H9 (cell line): ENCODE data around the gene PTGER3. TPM values are rescaled to one million over a fixed set of nuclear protein-coding genes. Genes with fewer than 3 reads are reported as not detected.

Experiments used
- DNase-seq: peaks from one replicate; pipeline ENCODE4 v3.0.0-alpha.2; 2017
- H2AFZ ChIP-seq: one replicate; pipeline ENCODE4 v1.6.1; 2013; ENCODE audit warnings: mild to moderate bottlenecking, low read length, control low read depth, moderate library complexity
- H2AK5ac ChIP-seq: 2 replicates; pipeline ENCODE4 v1.6.1; 2013; ENCODE audit warnings: low read length, control low read depth, mixed read lengths; ENCODE audit not compliant: insufficient read length
- H2BK120ac ChIP-seq: one replicate; pipeline ENCODE4 v1.6.1; 2013; ENCODE audit warnings: low read depth, mild to moderate bottlenecking, low read length, control low read depth, inconsistent platforms; ENCODE audit not compliant: poor library complexity, severe bottlenecking
- H2BK12ac ChIP-seq: 2 replicates; pipeline ENCODE4 v1.6.1; 2013; ENCODE audit warnings: low read length, control low read depth, mixed read lengths, low read depth; ENCODE audit not compliant: insufficient read length
- H2BK15ac ChIP-seq: 2 replicates; pipeline ENCODE4 v1.6.1; 2013; ENCODE audit warnings: low read depth, low read length, control low read depth
- H2BK20ac ChIP-seq: one replicate; pipeline ENCODE4 v1.6.1; 2013; ENCODE audit warnings: low read depth, mild to moderate bottlenecking, low read length, control low read depth, inconsistent platforms; ENCODE audit not compliant: poor library complexity, severe bottlenecking
- H2BK5ac ChIP-seq: 2 replicates; pipeline ENCODE4 v1.6.1; 2013; ENCODE audit warnings: low read length, control low read depth, mixed read lengths; ENCODE audit not compliant: insufficient read length
- H3K14ac ChIP-seq: 2 replicates; pipeline ENCODE4 v1.6.1; 2013; ENCODE audit warnings: low read length, control low read depth; ENCODE audit not compliant: insufficient read depth
- H3K18ac ChIP-seq: 2 replicates; pipeline ENCODE4 v1.6.1; 2013; ENCODE audit warnings: low read depth, mild to moderate bottlenecking, mixed read lengths, low read length, control low read depth; ENCODE audit not compliant: insufficient read length
- H3K23ac ChIP-seq: 2 replicates; pipeline ENCODE4 v1.6.1; 2013; ENCODE audit warnings: low read length, control low read depth, mixed read lengths, low read depth; ENCODE audit not compliant: insufficient read length
- H3K23me2 ChIP-seq: 2 replicates; pipeline ENCODE4 v1.6.1; 2013; ENCODE audit warnings: low read depth, mild to moderate bottlenecking, mixed read lengths, low read length, control low read depth; ENCODE audit not compliant: insufficient read length, poor library complexity, severe bottlenecking
- H3K27ac ChIP-seq: 2 replicates; pipeline ENCODE4 v1.5.1; 2013; ENCODE audit warnings: low read length, control low read depth, mixed read lengths, low read depth; ENCODE audit not compliant: insufficient read length
- H3K27me3 ChIP-seq: 2 replicates; pipeline ENCODE4 v1.6.1; 2013; ENCODE audit warnings: low read length, control low read depth, inconsistent platforms; ENCODE audit not compliant: insufficient read depth
- H3K4ac ChIP-seq: 2 replicates; pipeline ENCODE4 v1.6.1; 2013; ENCODE audit warnings: low read depth, mild to moderate bottlenecking, control low read depth, inconsistent platforms, low read length, moderate library complexity
- H3K4me1 ChIP-seq: 2 replicates; pipeline ENCODE4 v1.6.1; 2013; ENCODE audit warnings: low read length, control low read depth, inconsistent platforms; ENCODE audit not compliant: insufficient read depth
- H3K4me2 ChIP-seq: 2 replicates; pipeline ENCODE4 v1.6.1; 2013; ENCODE audit warnings: low read length, control low read depth, mixed read lengths; ENCODE audit not compliant: insufficient read length, insufficient read depth
- H3K56ac ChIP-seq: 2 replicates; pipeline ENCODE4 v1.6.1; 2013; ENCODE audit warnings: low read depth, mild to moderate bottlenecking, mixed read lengths, low read length, control low read depth; ENCODE audit not compliant: insufficient read length
- H3K79me1 ChIP-seq: 2 replicates; pipeline ENCODE4 v1.6.1; 2013; ENCODE audit warnings: low read depth, mild to moderate bottlenecking, moderate library complexity, low read length, control low read depth, inconsistent platforms; ENCODE audit not compliant: insufficient read depth, poor library complexity, severe bottlenecking
- H3K79me2 ChIP-seq: 2 replicates; pipeline ENCODE4 v1.6.1; 2013; ENCODE audit warnings: low read length, control low read depth, inconsistent platforms; ENCODE audit not compliant: insufficient read depth
- H3K9ac ChIP-seq: 2 replicates; pipeline ENCODE4 v1.6.1; 2013; ENCODE audit warnings: low read length, control low read depth, mixed read lengths; ENCODE audit not compliant: insufficient read length; ENCODE audit errors: extremely low read depth
- H3K9me3 ChIP-seq: one replicate; pipeline ENCODE4 v1.6.1; 2013; ENCODE audit warnings: low read depth, low read length, inconsistent platforms; ENCODE audit not compliant: control insufficient read depth
- H3T11ph ChIP-seq: one replicate; pipeline ENCODE4 v1.6.1; 2013; ENCODE audit warnings: mild to moderate bottlenecking, low read length, control low read depth, inconsistent platforms
- H4K20me1 ChIP-seq: one replicate; pipeline ENCODE4 v1.6.1; 2013; ENCODE audit not compliant: control insufficient read depth, insufficient read length, insufficient read depth
- H4K5ac ChIP-seq: 2 replicates; pipeline ENCODE4 v1.6.1; 2013; ENCODE audit warnings: low read depth, mild to moderate bottlenecking, mixed read lengths, low read length, control low read depth; ENCODE audit not compliant: insufficient read length
- H4K8ac ChIP-seq: replicated peaks from 2 replicates; pipeline ENCODE4 v1.6.1; 2013; ENCODE audit warnings: low read length, control low read depth, mixed read lengths, low read depth; ENCODE audit not compliant: insufficient read length
- H4K91ac ChIP-seq: 2 replicates; pipeline ENCODE4 v1.6.1; 2013; ENCODE audit warnings: low read depth, mild to moderate bottlenecking, moderate library complexity, mixed read lengths, low read length, control low read depth; ENCODE audit not compliant: insufficient read length
- H3K27ac Mint-ChIP-seq, 3 experiments: 2 replicates in 2 of 3; 3 replicates in 1 of 3; pipeline ENCODE4 v1.8.0; 2020 to 2021; ENCODE audit warnings: mixed read lengths in 3 of 3, mild to moderate bottlenecking in 1 of 3, moderate library complexity in 1 of 3
- H3K27me3 Mint-ChIP-seq: 2 replicates; pipeline ENCODE4 v1.8.0; 2021; ENCODE audit warnings: low read depth, mild to moderate bottlenecking, moderate library complexity, mixed read lengths
- H3K36me3 Mint-ChIP-seq, 3 experiments: 2 replicates in 2 of 3; 3 replicates in 1 of 3; pipeline ENCODE4 v1.8.0; 2020 to 2021; ENCODE audit warnings: low read depth in 3 of 3, mixed read lengths in 3 of 3; ENCODE audit not compliant: insufficient read depth in 1 of 3
- H3K4me1 Mint-ChIP-seq, 2 experiments: 2 replicates each; pipeline ENCODE4 v1.8.0; 2020; ENCODE audit warnings: mixed read lengths in 2 of 2
- H3K4me3 Mint-ChIP-seq, 2 experiments: 2 replicates in 1 of 2; 3 replicates in 1 of 2; pipeline ENCODE4 v1.8.0; 2020 to 2021; ENCODE audit warnings: mild to moderate bottlenecking in 2 of 2, mixed read lengths in 2 of 2, moderate library complexity in 1 of 2
- H3K9me3 Mint-ChIP-seq, 2 experiments: 2 replicates in 1 of 2; 3 replicates in 1 of 2; pipeline ENCODE4 v1.8.0; 2020; ENCODE audit warnings: mild to moderate bottlenecking in 2 of 2, mixed read lengths in 2 of 2, moderate library complexity in 1 of 2
- total RNA-seq: library from RNA; stranded (reverse); gene quantifications from 2 replicates; pipeline ENCODE4 v1.2.1, GENCODE V29; 2021
- TF ChIP-seq, protein P1 (sequence below): fragments of 200-600 bp; sonication (generic); conservative IDR thresholded peaks from 3 replicates; pipeline ENCODE4 v1.8.0; 2021; ENCODE audit warnings: antibody characterized with exemption, mild to moderate bottlenecking

Gene PTGER3
- total RNA-seq, 1 experiment from 2014 or later, result 0.26 TPM

DNA sequence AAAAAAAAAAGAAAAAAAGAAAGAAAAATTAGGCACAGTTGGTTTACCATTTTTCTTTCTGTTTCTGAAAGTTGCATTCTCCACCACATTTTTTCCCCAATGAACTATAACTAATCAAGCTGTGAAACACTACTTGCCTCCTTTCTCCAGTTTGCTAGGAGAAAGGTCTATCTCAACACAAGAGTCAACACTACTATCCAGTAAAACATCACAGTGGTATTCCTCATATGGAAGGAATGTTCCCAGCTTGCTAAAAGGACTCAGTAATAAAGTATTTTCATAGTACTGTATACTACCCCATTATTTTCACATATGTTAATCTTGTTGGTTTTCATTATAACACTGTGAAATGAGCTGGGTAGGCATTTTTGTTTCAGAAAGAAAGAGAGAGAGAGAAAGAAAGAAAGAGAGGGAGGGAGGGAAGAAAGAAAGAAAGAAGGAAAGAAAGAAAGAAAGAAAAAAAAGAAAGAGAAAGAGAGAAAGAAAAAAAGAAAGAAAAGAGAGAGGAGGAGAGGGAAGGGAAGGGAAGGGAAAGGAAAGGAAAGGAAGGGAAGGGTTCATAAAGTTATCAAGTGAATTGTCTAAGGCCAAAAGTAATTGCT lies 7.9 kb downstream of the PTGER3 start:
- Histone ChIP-seq H2BK120ac (no peak overlapping the region), H2AFZ (no peak overlapping the region), H2BK20ac (no peak overlapping the region), H4K20me1 (no peaks in the 10 kb centered on the region), H3K9ac (no peak overlapping the region), H3T11ph (no peak overlapping the region), H3K79me1 (no peaks in the 10 kb centered on the region), H3K4me2 (no peak overlapping the region), H4K5ac (no peak overlapping the region), H3K79me2 (no peaks in the 10 kb centered on the region), H2AK5ac (no peak overlapping the region), H3K18ac (no peak overlapping the region), H2BK12ac (no peak overlapping the region), H3K27ac (no peak overlapping the region), H3K27me3 (no peaks in the 10 kb centered on the region), H3K4me1 (no peaks in the 10 kb centered on the region), H2BK15ac (no peak overlapping the region), H3K14ac (no peak overlapping the region), H3K4ac (no peak overlapping the region), H3K9me3 (no peaks in the 10 kb centered on the region), H3K56ac (no peak overlapping the region), H4K91ac (no peak overlapping the region), H4K8ac (no peak overlapping the region), H3K23ac (no peak overlapping the region), H3K23me2 (no peaks in the 10 kb centered on the region), H2BK5ac (no peak overlapping the region)
- Mint-ChIP-seq H3K36me3 (no peaks in the 10 kb centered on the region), H3K27ac (no peak overlapping the region), H3K27me3 (peaks cover 2% of the 10 kb centered on the region), H3K4me3 (no peak overlapping the region), H3K9me3 (no peaks in the 10 kb centered on the region), H3K4me1 (no peaks in the 10 kb centered on the region)
- TF ChIP-seq, protein P1, sequence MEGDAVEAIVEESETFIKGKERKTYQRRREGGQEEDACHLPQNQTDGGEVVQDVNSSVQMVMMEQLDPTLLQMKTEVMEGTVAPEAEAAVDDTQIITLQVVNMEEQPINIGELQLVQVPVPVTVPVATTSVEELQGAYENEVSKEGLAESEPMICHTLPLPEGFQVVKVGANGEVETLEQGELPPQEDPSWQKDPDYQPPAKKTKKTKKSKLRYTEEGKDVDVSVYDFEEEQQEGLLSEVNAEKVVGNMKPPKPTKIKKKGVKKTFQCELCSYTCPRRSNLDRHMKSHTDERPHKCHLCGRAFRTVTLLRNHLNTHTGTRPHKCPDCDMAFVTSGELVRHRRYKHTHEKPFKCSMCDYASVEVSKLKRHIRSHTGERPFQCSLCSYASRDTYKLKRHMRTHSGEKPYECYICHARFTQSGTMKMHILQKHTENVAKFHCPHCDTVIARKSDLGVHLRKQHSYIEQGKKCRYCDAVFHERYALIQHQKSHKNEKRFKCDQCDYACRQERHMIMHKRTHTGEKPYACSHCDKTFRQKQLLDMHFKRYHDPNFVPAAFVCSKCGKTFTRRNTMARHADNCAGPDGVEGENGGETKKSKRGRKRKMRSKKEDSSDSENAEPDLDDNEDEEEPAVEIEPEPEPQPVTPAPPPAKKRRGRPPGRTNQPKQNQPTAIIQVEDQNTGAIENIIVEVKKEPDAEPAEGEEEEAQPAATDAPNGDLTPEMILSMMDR, result no peak
- DNase-seq, result no peak
